WTC11 (cell line): ENCODE results near the gene LRFN2. TPM values are rescaled to one million over a fixed set of nuclear protein-coding genes. Genes with fewer than 3 reads are reported as not detected.

Source experiments
- ATAC-seq: fragments of 200-7000 bp; cut with Tn5 transposase; 2 replicates; pipeline ENCODE4 v1.10.0; 2021; ENCODE audit warnings: mild to moderate bottlenecking, moderate library complexity
- CTCF ChIA-PET: fragments of 300-600 bp; sonication (Branson Sonifier 250); formaldehyde crosslinking; loops from one replicate; lab custom pipeline; 2021; ENCODE audit warnings: antibody characterized with exemption; lab: Charles Lee
- POLR2A ChIA-PET: fragments of 350-600 bp; sonication (Branson Sonifier 250); formaldehyde crosslinking; loops from one replicate; lab custom pipeline; 2021; ENCODE audit warnings: antibody characterized with exemption; lab: Charles Lee
- DNase-seq: peaks from one replicate; pipeline ENCODE4 v3.0.0; 2021; ENCODE audit warnings: low spot score
- H3K27ac Mint-ChIP-seq: 2 replicates; pipeline ENCODE4 v1.8.0; 2021; ENCODE audit warnings: mixed read lengths
- H3K27me3 Mint-ChIP-seq: 2 replicates; pipeline ENCODE4 v1.8.0; 2021; ENCODE audit warnings: low read depth, mild to moderate bottlenecking, moderate library complexity, mixed read lengths
- H3K36me3 Mint-ChIP-seq: 2 replicates; pipeline ENCODE4 v1.8.0; 2021; ENCODE audit warnings: mixed read lengths
- H3K4me1 Mint-ChIP-seq: 2 replicates; pipeline ENCODE4 v1.8.0; 2022; ENCODE audit warnings: mixed read lengths
- H3K4me3 Mint-ChIP-seq: 2 replicates; pipeline ENCODE4 v1.8.0; 2021; ENCODE audit warnings: mild to moderate bottlenecking, moderate library complexity, mixed read lengths
- H3K9me3 Mint-ChIP-seq: 2 replicates; pipeline ENCODE4 v1.8.0; 2021; ENCODE audit warnings: mixed read lengths
- ARID4B ChIP-seq: sonication (generic); formaldehyde crosslinking; IDR thresholded peaks from 2 replicates; pipeline ENCODE4 v1.8.0; 2023; ENCODE audit warnings: missing genetic modification reagents, mild to moderate bottlenecking, borderline replicate concordance
- ATF2 ChIP-seq: sonication (generic); formaldehyde crosslinking; IDR thresholded peaks from 2 replicates; pipeline ENCODE4 v1.8.1; 2022; ENCODE audit warnings: low read depth, missing genetic modification reagents, borderline replicate concordance
- CREB1 ChIP-seq: sonication (generic); formaldehyde crosslinking; IDR thresholded peaks from 2 replicates; pipeline ENCODE4 v1.8.0; 2023; ENCODE audit warnings: mild to moderate bottlenecking, missing genetic modification reagents
- GABPB1 ChIP-seq: sonication (generic); formaldehyde crosslinking; IDR thresholded peaks from 2 replicates; pipeline ENCODE4 v1.8.1; 2023; ENCODE audit warnings: mild to moderate bottlenecking, missing genetic modification reagents
- GTF2I ChIP-seq: fragments of 250-450 bp; sonication (Bioruptor Pico); conservative IDR thresholded peaks from 2 replicates; pipeline ENCODE4 v1.4.0; 2021; ENCODE audit warnings: mild to moderate bottlenecking
- JUN ChIP-seq: sonication (generic); formaldehyde crosslinking; IDR thresholded peaks from 2 replicates; pipeline ENCODE4 v1.8.0; 2023; ENCODE audit warnings: mild to moderate bottlenecking, missing genetic modification reagents
- MAX ChIP-seq: sonication (generic); formaldehyde crosslinking; IDR thresholded peaks from 2 replicates; pipeline ENCODE4 v1.8.0; 2022; ENCODE audit warnings: mild to moderate bottlenecking, missing genetic modification reagents
- MYBL2 ChIP-seq: sonication (generic); formaldehyde crosslinking; IDR thresholded peaks from 2 replicates; pipeline ENCODE4 v1.8.1; 2023; ENCODE audit warnings: mild to moderate bottlenecking, moderate library complexity, missing genetic modification reagents
- NR1H2 ChIP-seq: sonication (generic); formaldehyde crosslinking; IDR thresholded peaks from 2 replicates; pipeline ENCODE4 v1.9.0; 2021; ENCODE audit warnings: mild to moderate bottlenecking, moderate library complexity, missing genetic modification reagents
- OVOL2 ChIP-seq: fragments of 250-450 bp; sonication (Bioruptor Pico); IDR thresholded peaks from 2 replicates; pipeline ENCODE4 v1.9.0; 2021; ENCODE audit warnings: mild to moderate bottlenecking, borderline replicate concordance
- SMAD3 ChIP-seq: sonication (generic); formaldehyde crosslinking; IDR thresholded peaks from 2 replicates; pipeline ENCODE4 v1.8.0; 2022; ENCODE audit warnings: missing genetic modification reagents, mild to moderate bottlenecking, borderline replicate concordance
- SOX15 ChIP-seq: fragments of 250-450 bp; sonication (Bioruptor Pico); IDR thresholded peaks from 2 replicates; pipeline ENCODE4 v1.9.0; 2021; ENCODE audit warnings: mild to moderate bottlenecking
- TCF7 ChIP-seq: sonication (generic); formaldehyde crosslinking; IDR thresholded peaks from 2 replicates; pipeline ENCODE4 v1.8.0; 2022; ENCODE audit warnings: mild to moderate bottlenecking, low read depth, missing genetic modification reagents, moderate library complexity
- USF1 ChIP-seq: sonication (generic); formaldehyde crosslinking; IDR thresholded peaks from 2 replicates; pipeline ENCODE4 v1.8.0; 2022; ENCODE audit warnings: mild to moderate bottlenecking, missing genetic modification reagents
- USF2 ChIP-seq: sonication (generic); formaldehyde crosslinking; IDR thresholded peaks from 2 replicates; pipeline ENCODE4 v1.8.1; 2023; ENCODE audit warnings: mild to moderate bottlenecking, missing genetic modification reagents, moderate library complexity
- ZNF121 ChIP-seq: sonication (generic); formaldehyde crosslinking; IDR thresholded peaks from 2 replicates; pipeline ENCODE4 v1.8.0; 2023; ENCODE audit warnings: missing genetic modification reagents
- ZNF281 ChIP-seq: sonication (generic); formaldehyde crosslinking; IDR thresholded peaks from 2 replicates; pipeline ENCODE4 v1.8.0; 2023; ENCODE audit warnings: mild to moderate bottlenecking, missing genetic modification reagents
- ZNF396 ChIP-seq: fragments of 250-450 bp; sonication (Bioruptor Pico); IDR thresholded peaks from 2 replicates; pipeline ENCODE4 v1.8.0; 2021; ENCODE audit warnings: mild to moderate bottlenecking, moderate library complexity, borderline replicate concordance
- ZNF425 ChIP-seq: fragments of 250-450 bp; sonication (Bioruptor Pico); conservative IDR thresholded peaks from 2 replicates; pipeline ENCODE4 v1.9.0; 2021; ENCODE audit warnings: mild to moderate bottlenecking
- ZSCAN18 ChIP-seq: fragments of 250-450 bp; sonication (Bioruptor Pico); IDR thresholded peaks from 2 replicates; pipeline ENCODE4 v2.1.2; 2022; ENCODE audit warnings: mild to moderate bottlenecking, moderate library complexity
- total RNA-seq: library from RNA; stranded (reverse); gene quantifications from 3 replicates; pipeline ENCODE4 v1.2.3, GENCODE V29; 2021

The LRFN2 gene
- total RNA-seq, 1 experiment from 2014 or later = 1.6 TPM

- TF ChIP-seq ZNF425 = no peak
- TF ChIP-seq GABPB1 = no peak
- no peak for TF ChIP-seq OVOL2 (CRISPR knock-in tag)
- TF ChIP-seq USF2 (CRISPR knock-in tag) = no peak
- no peak for TF ChIP-seq ZNF281 (CRISPR knock-in tag)
- TF ChIP-seq ZNF396 (CRISPR knock-in tag) = no peak
- no peak for TF ChIP-seq ZNF121
These were observed 237.9 kb downstream of the LRFN2 start (continued) for GRCh38 chr6:40349123-40349900.

- no peak for DNase-seq
- ChIA-PET POLR2A (interaction anchor here (0.6 to 1.5 kb wide), 2 partner anchors 18 to 30 kb away, joined by 3 to 4 read pairs; no protein-coding TSS in a partner anchor), CTCF (interaction anchor here (0.9 to 2.8 kb wide), 5 partner anchors 15 to 332 kb away, joined by 3 to 18 read pairs (median 3); no protein-coding TSS in a partner anchor)
- H3K27me3 Mint-ChIP-seq = no peaks in the 10 kb centered on the region
- no peak overlapping the region for H3K27ac Mint-ChIP-seq
- no peak overlapping the region for H3K4me3 Mint-ChIP-seq
- no peak for ATAC-seq
- peaks cover 25% of the 10 kb centered on the region for H3K4me1 Mint-ChIP-seq
- no peaks in the 10 kb centered on the region for H3K36me3 Mint-ChIP-seq
- no peaks in the 10 kb centered on the region for H3K9me3 Mint-ChIP-seq
- TF ChIP-seq JUN (CRISPR knock-in tag) (no peak), ZSCAN18 (CRISPR knock-in tag) (no peak), SOX15 (CRISPR knock-in tag) (no peak), CREB1 (no peak), GTF2I (no peak), USF1 (CRISPR knock-in tag) (no peak), ARID4B (no peak), MYBL2 (CRISPR knock-in tag) (no peak), ATF2 (CRISPR knock-in tag) (no peak), TCF7 (CRISPR knock-in tag) (no peak), SMAD3 (CRISPR knock-in tag) (no peak), NR1H2 (no peak), MAX (CRISPR knock-in tag) (no peak)
These were observed 238.6 kb downstream of the LRFN2 start for GRCh38 chr6:40348591-40348990.
